Transverse colon (tissue), 4 donors: ENCODE measurements around the gene MEIKIN. TPM values are rescaled to one million over a fixed set of nuclear protein-coding genes. Genes with fewer than 3 reads are reported as not detected.

ENCODE experiments used
- DNase-seq: peaks from one replicate; pipeline ENCODE4 v3.0.0-alpha.2; 2019
- H3K27ac ChIP-seq, 4 donors: fragments of 200-600 bp; sonication (generic); 2 replicates each; pipeline ENCODE4 v1.5.1; 2016 to 2018; ENCODE audit warnings: inconsistent platforms in 4 of 4
- H3K27me3 ChIP-seq: fragments of 200-600 bp; sonication (generic); 2 replicates; pipeline ENCODE4 v1.5.1; 2017; ENCODE audit warnings: inconsistent platforms
- H3K36me3 ChIP-seq, 4 donors: fragments of 200-600 bp; sonication (generic); 2 replicates each; pipeline ENCODE4 v1.5.1; 2017 to 2019; ENCODE audit warnings: inconsistent platforms in 4 of 4
- H3K4me1 ChIP-seq, 4 donors: fragments of 200-600 bp; sonication (generic); 2 replicates each; pipeline ENCODE4 v1.5.1; 2017 to 2020; ENCODE audit warnings: inconsistent platforms in 4 of 4
- H3K4me3 ChIP-seq, 4 donors: fragments of 200-600 bp; sonication (generic); 1 replicate in 1 of 4; 2 replicates in 3 of 4; pipeline versions ENCODE4 v1.5.1 to v1.6.1; 2017 to 2019; ENCODE audit warnings: inconsistent platforms in 4 of 4
- H3K9me3 ChIP-seq, 2 donors: fragments of 200-600 bp; sonication (generic); 2 replicates each; pipeline ENCODE4 v1.5.1; 2017 to 2019; ENCODE audit warnings: inconsistent platforms in 2 of 2
- EP300 ChIP-seq: sonication (generic); formaldehyde crosslinking; IDR thresholded peaks from one replicate; pipeline ENCODE4 v1.6.1; 2017; ENCODE audit warnings: antibody characterized with exemption, low read depth
- POLR2A ChIP-seq: fragments of 450-650 bp; IDR thresholded peaks from one replicate; pipeline ENCODE4 v1.6.1; 2016; ENCODE audit warnings: antibody characterized with exemption, mild to moderate bottlenecking, moderate library complexity
- POLR2AphosphoS5 ChIP-seq, 3 donors: sonication (generic); formaldehyde crosslinking; IDR thresholded peaks; one replicate each; pipeline ENCODE4 v1.6.1; 2016; ENCODE audit warnings: antibody characterized with exemption in 3 of 3
- WGBS, 2 donors: methylation state at CpG; one replicate each; pipeline ENCODE4 v1.1.5; 2018; ENCODE audit warnings: low coverage in 1 of 2; 5-methylcytosine and 5-hydroxymethylcytosine counted together
- in situ Hi-C, 4 donors: fragments of 200-750 bp; cut with MboI; loops; one replicate each; pipeline versions ENCODE4 v1.15.0 to v1.15.1; 2017; ENCODE audit warnings: low sequenced_read_pairs in 3 of 4, low pct_ligation_motif_present in 1 of 4, low pct_unique_long_range_greater_than_20kb in 1 of 4
- intact Hi-C: fragments of 100-400 bp; cut with DNase I; formaldehyde crosslinking; loops from one replicate; pipeline ENCODE4 v1.15.1; 2023; ENCODE audit warnings: low total_unique reads
- total RNA-seq, 4 donors: library from RNA; depleted of rRNA; stranded (reverse); fragments of >200 nt; gene quantifications; one replicate each; pipeline ENCODE4 v1.1.0, GENCODE V29; 2016
- TF ChIP-seq, protein P1 (sequence below), 5 experiments: fragments of 200-600 bp in 3 of 5; fragments of 450-650 bp in 2 of 5; sonication (generic) in 3 of 5; IDR thresholded peaks; 1 replicate in 2 of 5; 2 replicates in 3 of 5; pipeline ENCODE4 v1.5.1; 2016 to 2017; ENCODE audit warnings: antibody characterized with exemption in 5 of 5, inconsistent platforms in 3 of 5, mild to moderate bottlenecking in 2 of 5, moderate library complexity in 1 of 5

The MEIKIN gene, protein sequence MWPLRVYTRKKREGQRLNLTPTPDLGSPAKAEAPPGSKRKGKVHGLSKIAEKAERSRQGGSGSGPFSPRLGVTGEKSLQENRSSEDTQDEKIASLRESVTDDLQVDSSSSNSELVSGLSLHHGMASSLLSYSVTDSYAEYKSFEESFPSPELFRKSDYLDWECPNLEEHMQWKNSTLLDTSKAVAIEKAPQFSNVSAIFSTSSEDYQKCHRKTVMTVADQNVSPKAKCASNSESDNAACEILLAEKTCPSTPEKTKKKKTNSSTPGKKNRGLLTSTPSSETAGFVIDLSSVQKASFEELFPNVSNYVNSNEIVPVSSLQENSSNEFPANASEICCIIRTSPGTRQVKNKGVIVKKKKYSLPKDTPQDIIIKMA
- total RNA-seq, result not detected

DNA sequence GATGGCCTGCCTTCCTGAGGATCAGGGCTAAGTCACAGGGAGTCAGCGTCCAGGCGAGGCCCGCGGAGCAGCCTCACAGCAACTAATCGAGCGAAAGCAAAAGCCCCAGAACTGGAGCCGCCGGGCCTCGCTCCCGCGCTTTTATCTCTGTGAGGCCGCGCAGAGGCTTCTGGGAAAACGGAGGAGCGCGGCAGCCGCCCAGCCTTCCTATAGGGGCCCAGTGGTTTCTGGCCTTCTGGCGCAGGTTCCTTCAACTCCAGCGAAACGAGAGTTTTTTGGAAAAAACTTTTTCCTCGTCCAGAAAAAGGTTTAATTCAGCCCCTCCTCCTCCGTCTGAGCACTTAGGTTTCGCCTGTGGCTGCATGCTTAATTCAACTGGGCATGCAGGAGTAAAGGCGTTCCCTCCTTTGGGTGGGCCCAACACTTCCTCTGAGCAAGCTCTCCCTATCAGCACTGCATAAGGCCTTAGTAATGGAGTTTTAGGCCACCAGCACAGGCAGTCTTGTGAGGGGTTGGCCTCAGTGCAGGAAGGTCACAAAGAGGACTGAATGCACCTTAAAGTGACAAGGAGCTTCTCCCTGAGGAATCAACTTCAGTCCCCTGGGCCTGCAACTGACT lies at the start of gene MEIKIN:
Gene MEIKIN (minus strand): TSS at position 113 of the 618 bp plus-strand sequence. CDS start 158 bp downstream, outside the sequence.
- H3K27ac ChIP-seq, result no peak within 1 kb of the TSS
- no peaks in the 10 kb centered on the region for H3K27me3 ChIP-seq
- H3K4me1 ChIP-seq, result no peaks in the 10 kb centered on the region
- no peak within 1 kb of the TSS for H3K4me3 ChIP-seq
- intact Hi-C loops (no loop called here), in situ Hi-C loops (no loop called here)
- H3K9me3 ChIP-seq, result no peaks in the 10 kb centered on the region
- no peak for DNase-seq
- TF ChIP-seq, protein P1, sequence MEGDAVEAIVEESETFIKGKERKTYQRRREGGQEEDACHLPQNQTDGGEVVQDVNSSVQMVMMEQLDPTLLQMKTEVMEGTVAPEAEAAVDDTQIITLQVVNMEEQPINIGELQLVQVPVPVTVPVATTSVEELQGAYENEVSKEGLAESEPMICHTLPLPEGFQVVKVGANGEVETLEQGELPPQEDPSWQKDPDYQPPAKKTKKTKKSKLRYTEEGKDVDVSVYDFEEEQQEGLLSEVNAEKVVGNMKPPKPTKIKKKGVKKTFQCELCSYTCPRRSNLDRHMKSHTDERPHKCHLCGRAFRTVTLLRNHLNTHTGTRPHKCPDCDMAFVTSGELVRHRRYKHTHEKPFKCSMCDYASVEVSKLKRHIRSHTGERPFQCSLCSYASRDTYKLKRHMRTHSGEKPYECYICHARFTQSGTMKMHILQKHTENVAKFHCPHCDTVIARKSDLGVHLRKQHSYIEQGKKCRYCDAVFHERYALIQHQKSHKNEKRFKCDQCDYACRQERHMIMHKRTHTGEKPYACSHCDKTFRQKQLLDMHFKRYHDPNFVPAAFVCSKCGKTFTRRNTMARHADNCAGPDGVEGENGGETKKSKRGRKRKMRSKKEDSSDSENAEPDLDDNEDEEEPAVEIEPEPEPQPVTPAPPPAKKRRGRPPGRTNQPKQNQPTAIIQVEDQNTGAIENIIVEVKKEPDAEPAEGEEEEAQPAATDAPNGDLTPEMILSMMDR (IDR thresholded peaks at IDR 0.05), result no peak
- TF ChIP-seq POLR2AphosphoS5 (IDR thresholded peaks at IDR 0.05) (no peak), EP300 (no peak), POLR2A (no peak)
- WGBS, 2 donors, result 95% methylated on average over 24 of the region's 24 CpGs; no CpG with 5 or more reads in 1 of the 2 donors
- H3K36me3 ChIP-seq, result no peaks in the 10 kb centered on the region

DNA sequence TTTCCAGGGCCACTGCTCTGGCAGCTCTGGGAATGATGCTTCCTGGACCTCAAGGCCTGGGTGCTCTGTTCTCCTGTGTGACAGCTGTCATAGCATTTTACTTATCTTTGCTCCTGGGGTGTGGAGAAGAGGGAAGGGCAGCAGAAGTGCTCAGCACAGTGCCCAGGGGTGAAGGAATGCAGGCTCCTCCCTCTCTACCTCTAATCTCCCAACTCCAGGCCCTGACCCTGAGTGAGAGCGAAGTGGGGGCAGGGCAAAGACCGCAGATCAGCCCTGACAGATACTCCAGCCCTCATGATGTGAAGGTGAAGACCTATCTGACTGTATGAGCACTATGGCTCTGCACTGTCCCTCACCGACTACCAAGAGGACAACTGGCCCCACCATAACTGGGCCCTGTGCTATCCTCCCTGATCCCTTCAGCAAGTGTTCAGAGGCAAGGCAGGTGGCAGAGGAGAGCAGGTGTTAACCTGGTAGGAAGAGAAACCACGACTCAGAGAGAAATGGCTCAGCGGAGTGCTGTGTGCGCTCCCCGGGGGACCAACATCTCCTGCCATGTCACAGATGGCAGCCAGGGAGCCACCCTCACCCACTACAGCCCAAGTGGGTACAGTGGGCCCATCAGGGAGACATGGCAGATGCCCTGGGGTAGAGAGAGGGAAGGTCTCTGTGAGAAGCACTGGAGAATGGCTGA lies 49.2 kb upstream of the MEIKIN start:
- TF ChIP-seq EP300 (no peak), POLR2A (no peak), POLR2AphosphoS5 (IDR thresholded peaks at IDR 0.05) (no peak)
- TF ChIP-seq, protein P1 (IDR thresholded peaks at IDR 0.05), result no peak
- no peaks in the 10 kb centered on the region for H3K36me3 ChIP-seq
- in situ Hi-C loops (no loop called here), intact Hi-C loops (no loop called here)
- H3K27me3 ChIP-seq, result no peaks in the 10 kb centered on the region
- no peak overlapping the region for H3K27ac ChIP-seq
- no peaks in the 10 kb centered on the region for H3K4me1 ChIP-seq
- 73 to 75% methylated on average over 4 to 7 of the region's 7 CpGs for WGBS, 2 donors
- no peak overlapping the region for H3K4me3 ChIP-seq
- DNase-seq, result no peak
- no peaks in the 10 kb centered on the region for H3K9me3 ChIP-seq

DNA sequence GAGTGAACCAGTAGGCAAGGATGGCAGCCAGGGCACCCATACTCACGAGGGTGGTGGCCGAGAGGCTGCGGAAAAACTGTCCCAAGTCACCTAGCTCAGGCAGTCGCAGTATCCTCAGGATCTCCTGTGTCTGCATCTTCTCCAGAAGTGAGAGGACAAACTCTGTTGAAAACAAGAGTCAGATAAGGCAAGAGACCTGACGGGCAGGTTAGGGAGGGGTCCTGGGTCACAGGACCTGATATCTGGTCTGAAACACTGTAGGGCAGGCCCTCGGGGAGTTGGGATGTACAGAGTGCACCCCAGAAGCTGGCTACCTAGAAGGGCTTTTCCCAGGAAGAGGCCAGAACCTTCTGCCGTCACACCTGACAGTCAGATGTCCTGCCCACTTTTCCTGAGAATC lies 48.6 kb upstream of the MEIKIN start:
- 80% methylated on average over 7 of the region's 7 CpGs; no CpG with 5 or more reads in 1 of the 2 donors for WGBS, 2 donors

More for the DNA sequence above, 48.6 kb upstream of the MEIKIN start:
- Histone ChIP-seq H3K4me3 (no peak overlapping the region), H3K9me3 (no peaks in the 10 kb centered on the region), H3K36me3 (no peaks in the 10 kb centered on the region), H3K27me3 (no peaks in the 10 kb centered on the region), H3K4me1 (no peaks in the 10 kb centered on the region), H3K27ac (no peak overlapping the region)
- in situ Hi-C loops (no loop called here), intact Hi-C loops (no loop called here)
- TF ChIP-seq EP300, result no peak
- TF ChIP-seq POLR2A, result no peak
- TF ChIP-seq POLR2AphosphoS5 (IDR thresholded peaks at IDR 0.05), result no peak
- TF ChIP-seq, protein P1 (IDR thresholded peaks at IDR 0.05), result no peak
- no peak for DNase-seq
